ENCODE data around the gene METTL22. TPM values are rescaled to one million over a fixed set of nuclear protein-coding genes. Genes with fewer than 3 reads are reported as not detected.

Gene METTL22
- total RNA-seq, 1 experiment from 2014 or later: 36.7 TPM

DNA sequence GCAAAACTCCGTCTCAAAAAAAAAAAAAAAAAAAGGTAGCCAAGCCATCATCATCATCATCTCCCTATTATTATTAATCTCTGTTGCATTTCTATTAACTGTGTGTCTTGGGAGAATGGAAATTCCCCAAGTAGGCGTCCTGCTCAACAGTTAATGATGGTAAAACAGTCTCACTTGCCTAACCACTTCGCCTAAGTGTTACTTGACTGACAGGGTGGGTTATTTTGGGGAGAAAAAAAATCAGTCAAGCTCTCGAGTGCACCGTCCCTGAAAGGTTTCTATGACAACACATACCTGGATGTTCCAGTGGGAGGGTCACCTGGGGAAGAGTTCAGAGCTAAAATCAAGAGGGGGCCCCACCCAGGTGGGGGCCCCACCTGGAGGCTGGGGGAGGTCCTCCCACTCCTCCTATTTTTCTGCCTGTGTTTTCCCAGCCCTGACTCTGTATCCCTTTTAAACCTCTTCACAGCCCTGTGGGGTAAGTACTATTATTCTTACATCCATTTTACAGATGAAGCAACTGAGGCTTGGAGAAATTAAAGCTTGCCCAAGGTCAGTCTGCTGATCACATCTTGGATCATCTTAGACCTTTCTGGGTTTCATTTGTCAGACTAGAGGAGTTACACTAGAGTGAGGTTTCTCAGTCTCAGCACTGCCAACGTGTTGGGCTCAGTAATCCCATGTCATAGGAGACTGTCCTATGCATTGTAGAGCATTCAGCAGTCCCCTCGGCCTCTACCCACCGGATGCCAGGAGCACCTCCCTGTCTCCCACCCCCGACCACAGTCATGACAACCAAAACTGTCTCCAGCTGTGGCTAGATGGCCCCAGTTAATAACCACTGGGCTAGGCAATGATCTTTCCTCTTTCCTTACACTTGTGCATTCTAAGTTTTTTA, 41.9 kb downstream of the METTL22 start:
- intact Hi-C loops (cut with micrococcal nuclease): loop anchor here (10.0 kb wide), 1 partner anchor 341 kb away; no protein-coding TSS in a partner anchor
- H3K4me3 Mint-ChIP-seq (ENCODE audit: unreplicated experiment): no peak overlapping the region
- H3K27me3 Mint-ChIP-seq (ENCODE audit: insufficient read depth, unreplicated experiment): no peaks in the 10 kb centered on the region
- no TSS peak for BruUV-seq (replicated peaks)
- no peaks in the 10 kb centered on the region for H3K36me3 Mint-ChIP-seq (ENCODE audit: insufficient read depth, unreplicated experiment)
- no peak overlapping the region for H3K27ac Mint-ChIP-seq (ENCODE audit: low read depth, unreplicated experiment)
- ChIA-PET CTCF (interaction anchor here (0.6 to 22.4 kb wide), 11 partner anchors 7 to 1163 kb away, joined by 3 to 303 read pairs (median 4); no protein-coding TSS in a partner anchor), POLR2A (interaction anchor here (0.6 kb wide), 1 partner anchor 123 kb away, joined by 3 read pairs; no protein-coding TSS in a partner anchor)
- H3K9me3 Mint-ChIP-seq (ENCODE audit: unreplicated experiment): no peaks in the 10 kb centered on the region
- no peaks in the 10 kb centered on the region for H3K4me1 Mint-ChIP-seq (ENCODE audit: insufficient read depth, unreplicated experiment)
- DNase-seq (ENCODE audit: unreplicated experiment): no peak
- TF ChIP-seq CTCF (IDR thresholded peaks at IDR 0.05; ENCODE audit: unreplicated experiment): no peak

GRCh38 chr16:8665529-8665928, 44.0 kb downstream of the METTL22 start:
- H3K9me3 Mint-ChIP-seq (ENCODE audit: unreplicated experiment): no peaks in the 10 kb centered on the region
- POLR2A ChIA-PET: interaction anchor here (1.0 to 1.6 kb wide), 2 partner anchors 11 to 213 kb away, joined by 3 read pairs; no protein-coding TSS in a partner anchor
- H3K4me3 Mint-ChIP-seq (ENCODE audit: unreplicated experiment): no peak overlapping the region
- no peaks in the 10 kb centered on the region for H3K4me1 Mint-ChIP-seq (ENCODE audit: insufficient read depth, unreplicated experiment)
- CTCF ChIA-PET: interaction anchor here (0.8 to 22.4 kb wide), 6 partner anchors 56 to 215 kb away, joined by 3 to 303 read pairs (median 11); no protein-coding TSS in a partner anchor
- no TSS peak for BruUV-seq (replicated peaks)
- H3K36me3 Mint-ChIP-seq (ENCODE audit: insufficient read depth, unreplicated experiment): no peaks in the 10 kb centered on the region
- TF ChIP-seq CTCF (IDR thresholded peaks at IDR 0.05; ENCODE audit: unreplicated experiment): no peak
- H3K27me3 Mint-ChIP-seq (ENCODE audit: insufficient read depth, unreplicated experiment): no peaks in the 10 kb centered on the region
- no peak overlapping the region for H3K27ac Mint-ChIP-seq (ENCODE audit: low read depth, unreplicated experiment)
- no peak for DNase-seq (ENCODE audit: unreplicated experiment)
- intact Hi-C loops (cut with micrococcal nuclease): loop anchor here (10.0 kb wide), 1 partner anchor 339 kb away; no protein-coding TSS in a partner anchor

- Mint-ChIP-seq H3K27ac (ENCODE audit: low read depth, unreplicated experiment) (no peak overlapping the region), H3K4me3 (ENCODE audit: unreplicated experiment) (no peak overlapping the region), H3K27me3 (ENCODE audit: insufficient read depth, unreplicated experiment) (no peaks in the 10 kb centered on the region), H3K36me3 (ENCODE audit: insufficient read depth, unreplicated experiment) (no peaks in the 10 kb centered on the region), H3K4me1 (ENCODE audit: insufficient read depth, unreplicated experiment) (no peaks in the 10 kb centered on the region), H3K9me3 (ENCODE audit: unreplicated experiment) (no peaks in the 10 kb centered on the region)
- intact Hi-C loops (cut with micrococcal nuclease): loop anchor here (10.0 kb wide), 1 partner anchor 337 kb away; no protein-coding TSS in a partner anchor
- no peak for DNase-seq (ENCODE audit: unreplicated experiment)
- no peak for TF ChIP-seq CTCF (IDR thresholded peaks at IDR 0.05; ENCODE audit: unreplicated experiment)
- POLR2A ChIA-PET: interaction anchor here (0.6 to 0.7 kb wide), 3 partner anchors 9 to 1530 kb away, joined by 3 to 4 read pairs (median 3); no protein-coding TSS in a partner anchor
- BruUV-seq (replicated peaks): no TSS peak
- CTCF ChIA-PET: interaction anchor here (0.7 to 22.4 kb wide), 8 partner anchors 10 to 269 kb away, joined by 3 to 303 read pairs (median 4); no protein-coding TSS in a partner anchor
Observed at GRCh38 chr16:8667492-8667891, 46.0 kb downstream of the METTL22 start.

GRCh38 chr16:8668113-8668512, 46.6 kb downstream of the METTL22 start:
- no peak for DNase-seq (ENCODE audit: unreplicated experiment)
- no peaks in the 10 kb centered on the region for H3K36me3 Mint-ChIP-seq (ENCODE audit: insufficient read depth, unreplicated experiment)
- no peaks in the 10 kb centered on the region for H3K27me3 Mint-ChIP-seq (ENCODE audit: insufficient read depth, unreplicated experiment)
- H3K4me1 Mint-ChIP-seq (ENCODE audit: insufficient read depth, unreplicated experiment): no peaks in the 10 kb centered on the region
- intact Hi-C loops (cut with micrococcal nuclease): loop anchor here (10.0 kb wide), 1 partner anchor 337 kb away; no protein-coding TSS in a partner anchor
- no peak overlapping the region for H3K4me3 Mint-ChIP-seq (ENCODE audit: unreplicated experiment)
- no peaks in the 10 kb centered on the region for H3K9me3 Mint-ChIP-seq (ENCODE audit: unreplicated experiment)
- BruUV-seq (replicated peaks): no TSS peak
- CTCF ChIA-PET: interaction anchor here (0.6 to 22.4 kb wide), 10 partner anchors 11 to 269 kb away, joined by 3 to 303 read pairs (median 4); no protein-coding TSS in a partner anchor
- TF ChIP-seq CTCF (IDR thresholded peaks at IDR 0.05; ENCODE audit: unreplicated experiment): no peak
- no peak overlapping the region for H3K27ac Mint-ChIP-seq (ENCODE audit: low read depth, unreplicated experiment)
- POLR2A ChIA-PET: interaction anchor here (0.6 to 0.7 kb wide), 3 partner anchors 9 to 1529 kb away, joined by 3 to 4 read pairs (median 3); no protein-coding TSS in a partner anchor
